ENCODE data around the gene GPNMB.

GPNMB gene

DNA sequence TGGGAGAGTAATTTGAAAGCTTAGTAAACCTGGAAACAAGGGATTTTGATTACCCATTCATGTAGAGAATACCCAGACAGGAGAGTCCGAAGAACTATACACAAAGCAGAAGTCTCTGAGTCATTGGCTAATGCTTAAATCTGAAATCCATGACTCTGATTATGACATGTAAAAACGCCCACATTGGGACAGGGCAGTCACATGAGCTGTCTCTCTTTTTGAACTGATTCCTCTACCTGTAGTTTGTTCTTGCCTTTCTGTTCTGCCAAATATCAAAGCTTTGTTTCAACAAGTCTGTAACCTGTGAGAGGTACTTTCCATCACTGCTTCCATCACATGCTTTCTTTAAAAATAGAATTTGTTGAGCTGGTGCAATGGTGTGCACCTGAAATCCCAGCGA is 4.3 kb upstream of the GPNMB start:
- TF ChIP-seq POLR2A (IDR thresholded peaks at IDR 0.05; ENCODE audit: low read depth, low read length), result no peak
- DNase-seq (ENCODE audit: insufficient read length, low spot score), result no peak
- no peak for FAIRE-seq

DNA sequence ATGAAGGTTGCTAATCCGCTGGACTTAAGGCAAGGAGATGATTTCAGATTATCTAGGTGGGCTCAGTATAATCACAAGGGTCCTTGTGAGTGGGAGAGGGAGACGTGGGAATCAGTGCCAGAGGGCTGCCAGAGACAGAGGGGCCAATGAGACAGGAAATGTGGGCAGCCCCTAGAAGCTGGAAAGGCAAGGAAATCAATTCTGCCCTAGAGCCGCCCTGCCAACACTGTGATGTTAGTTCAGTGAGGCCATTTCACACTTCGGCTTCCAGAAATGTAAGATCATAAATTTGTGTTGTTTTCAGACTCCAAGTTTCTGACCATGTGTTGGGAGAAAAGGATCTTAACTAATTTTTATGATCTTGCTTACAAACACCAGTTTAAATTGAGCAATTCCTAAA is 3.6 kb upstream of the GPNMB start:
- no peak for FAIRE-seq
- no peak for TF ChIP-seq POLR2A (IDR thresholded peaks at IDR 0.05; ENCODE audit: low read depth, low read length)
- DNase-seq (ENCODE audit: insufficient read length, low spot score), result no peak

DNA sequence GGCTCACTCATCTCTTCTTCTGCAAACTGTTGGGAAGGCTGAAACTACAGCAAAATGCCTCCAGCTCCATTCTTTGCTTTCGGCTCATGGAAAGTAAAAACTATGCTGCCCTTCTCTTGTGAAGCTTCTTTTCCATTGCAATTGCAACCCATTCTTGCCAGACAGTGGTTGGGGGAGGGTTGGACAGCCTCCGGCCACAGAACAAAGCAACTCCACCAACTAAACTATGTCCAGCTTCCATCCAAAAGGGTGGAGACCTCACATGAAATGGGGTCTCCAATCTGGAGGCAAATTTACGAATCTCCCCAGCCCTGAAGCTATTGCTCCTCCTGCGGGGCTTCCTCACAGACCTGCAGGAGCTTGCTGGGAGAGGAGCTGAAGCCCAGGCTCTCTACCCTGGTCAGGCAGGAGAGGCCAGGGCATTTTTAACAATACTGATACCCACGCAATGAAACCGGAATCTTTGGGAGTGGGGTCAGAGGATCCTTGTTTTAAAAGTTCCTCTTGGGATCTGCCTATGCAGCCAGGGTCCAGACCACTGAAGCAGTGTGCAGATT is 549 bp downstream of the GPNMB start:
- DNase-seq (ENCODE audit: insufficient read length, low spot score), result no peak
- no peak for FAIRE-seq
- TF ChIP-seq POLR2A (IDR thresholded peaks at IDR 0.05; ENCODE audit: low read depth, low read length), result no peak

DNA sequence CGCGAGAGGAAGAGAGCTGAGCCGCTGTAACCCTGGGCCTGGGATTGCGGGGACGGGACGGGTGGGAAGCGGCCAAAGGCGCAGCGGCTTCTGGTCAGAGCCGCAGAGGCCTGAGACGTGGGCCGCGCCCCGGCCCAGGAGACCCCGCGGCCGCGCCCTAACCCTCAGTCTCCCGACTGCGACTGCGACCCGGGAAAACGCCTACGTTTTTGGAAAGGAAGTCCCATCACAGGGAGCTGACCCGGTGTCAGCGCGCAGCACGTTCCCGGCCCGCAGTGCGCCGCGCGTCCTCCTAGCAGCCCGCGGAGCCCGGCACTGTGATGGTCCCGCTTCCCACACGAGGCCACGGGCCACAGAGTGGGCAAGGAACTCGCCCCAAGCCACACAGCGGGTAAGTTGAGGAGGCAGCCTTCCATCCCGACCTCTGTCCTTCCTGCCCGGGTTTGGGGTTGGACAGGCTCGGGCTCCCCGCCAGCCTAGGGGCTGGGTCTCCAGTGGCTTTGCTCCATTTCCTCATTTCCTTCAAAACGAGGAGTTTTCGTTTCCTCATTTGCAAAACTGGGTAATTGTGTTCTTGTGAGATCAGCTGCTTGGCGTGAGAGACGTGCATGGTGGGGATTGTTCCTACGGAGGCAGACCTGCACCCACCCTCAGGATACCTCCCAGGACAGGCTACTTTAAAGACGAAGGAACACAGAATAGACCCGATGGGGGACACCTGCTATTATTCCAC is 1.2 kb downstream of the GPNMB start:
- FAIRE-seq (no peak), DNase-seq (ENCODE audit: insufficient read length, low spot score) (no peak)
- TF ChIP-seq POLR2A (IDR thresholded peaks at IDR 0.05; ENCODE audit: low read depth, low read length), result no peak

DNA sequence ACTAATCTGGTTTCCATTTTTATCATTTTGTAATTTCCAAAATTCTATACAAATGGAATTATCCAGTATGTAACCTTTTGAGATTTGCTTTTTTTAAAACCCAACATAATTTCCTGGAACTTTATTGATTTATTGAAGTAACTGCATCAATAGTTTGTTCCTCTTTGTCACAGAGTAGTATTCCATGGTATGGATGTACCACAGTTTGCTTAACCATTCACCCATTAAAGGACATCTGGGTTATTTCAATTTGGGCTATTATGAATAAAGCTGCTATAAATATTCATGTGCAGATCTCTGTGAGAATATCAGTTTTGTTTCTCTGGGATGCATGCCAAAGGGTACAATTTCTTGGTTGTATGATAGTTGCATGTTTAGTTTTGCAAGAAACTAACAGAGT is 2.9 kb downstream of the GPNMB start:
- FAIRE-seq (no peak), DNase-seq (ENCODE audit: insufficient read length, low spot score) (no peak)

DNA sequence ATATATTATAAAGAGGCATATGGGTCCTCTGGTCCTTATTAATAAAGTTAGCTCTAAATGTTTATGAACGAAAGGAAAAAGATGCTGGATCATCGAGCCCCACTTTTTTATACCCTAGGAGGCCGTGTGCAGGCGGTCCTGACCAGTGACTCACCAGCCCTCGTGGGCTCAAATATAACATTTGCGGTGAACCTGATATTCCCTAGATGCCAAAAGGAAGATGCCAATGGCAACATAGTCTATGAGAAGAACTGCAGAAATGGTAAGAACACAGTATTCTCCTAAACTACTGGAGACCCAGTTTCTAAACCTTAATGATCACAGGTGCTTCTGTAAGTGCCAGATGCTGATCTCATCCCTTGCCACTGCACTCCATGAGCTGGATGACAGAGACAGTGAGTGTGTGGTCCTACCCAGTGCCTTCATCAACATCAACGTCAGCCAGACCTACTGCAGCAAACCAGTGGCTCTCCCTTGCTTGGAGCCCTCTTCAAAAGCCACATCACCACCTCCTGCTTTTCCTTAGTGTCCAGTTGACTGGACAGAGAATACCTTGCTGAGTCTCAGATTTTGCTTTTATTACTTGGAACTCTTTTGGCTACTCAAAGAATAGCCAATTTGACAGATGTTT is 7.6 kb downstream of the GPNMB start:
- DNase-seq (ENCODE audit: insufficient read length, low spot score), result peak; percentile 73
- FAIRE-seq, result peak; percentile 96

More for the DNA sequence above, 2.9 kb downstream of the GPNMB start:
- no peak for TF ChIP-seq POLR2A (IDR thresholded peaks at IDR 0.05; ENCODE audit: low read depth, low read length)

DNA sequence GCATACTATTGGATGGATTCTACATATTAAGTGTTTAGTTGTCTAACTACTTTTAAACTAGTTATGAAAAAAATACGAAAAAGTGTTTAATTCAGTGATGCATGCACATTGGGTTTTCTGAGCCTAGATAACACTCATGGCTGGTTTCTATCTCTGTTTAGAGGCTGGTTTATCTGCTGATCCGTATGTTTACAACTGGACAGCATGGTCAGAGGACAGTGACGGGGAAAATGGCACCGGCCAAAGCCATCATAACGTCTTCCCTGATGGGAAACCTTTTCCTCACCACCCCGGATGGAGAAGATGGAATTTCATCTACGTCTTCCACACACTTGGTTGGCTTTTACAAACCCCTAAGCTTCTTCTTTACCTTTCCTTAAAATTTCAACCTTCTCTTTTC is 10.2 kb downstream of the GPNMB start:
- DNase-seq (ENCODE audit: insufficient read length, low spot score), result no peak
- no peak for FAIRE-seq
- TF ChIP-seq POLR2A (IDR thresholded peaks at IDR 0.05; ENCODE audit: low read depth, low read length), result no peak

More for the DNA sequence above, 7.6 kb downstream of the GPNMB start:
- TF ChIP-seq POLR2A (IDR thresholded peaks at IDR 0.05; ENCODE audit: low read depth, low read length), result no peak

DNA sequence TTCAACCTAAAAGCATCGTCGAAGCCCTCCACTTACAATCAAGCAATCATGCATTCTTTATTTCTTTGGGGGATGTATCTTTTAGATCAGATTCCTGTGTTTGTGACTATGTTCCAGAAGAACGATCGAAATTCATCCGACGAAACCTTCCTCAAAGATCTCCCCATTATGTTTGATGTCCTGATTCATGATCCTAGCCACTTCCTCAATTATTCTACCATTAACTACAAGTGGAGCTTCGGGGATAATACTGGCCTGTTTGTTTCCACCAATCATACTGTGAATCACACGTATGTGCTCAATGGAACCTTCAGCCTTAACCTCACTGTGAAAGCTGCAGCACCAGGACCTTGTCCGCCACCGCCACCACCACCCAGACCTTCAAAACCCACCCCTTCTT is 13.8 kb downstream of the GPNMB start:
- DNase-seq (ENCODE audit: insufficient read length, low spot score), result no peak
- no peak for TF ChIP-seq POLR2A (IDR thresholded peaks at IDR 0.05; ENCODE audit: low read depth, low read length)
- FAIRE-seq, result no peak

DNA sequence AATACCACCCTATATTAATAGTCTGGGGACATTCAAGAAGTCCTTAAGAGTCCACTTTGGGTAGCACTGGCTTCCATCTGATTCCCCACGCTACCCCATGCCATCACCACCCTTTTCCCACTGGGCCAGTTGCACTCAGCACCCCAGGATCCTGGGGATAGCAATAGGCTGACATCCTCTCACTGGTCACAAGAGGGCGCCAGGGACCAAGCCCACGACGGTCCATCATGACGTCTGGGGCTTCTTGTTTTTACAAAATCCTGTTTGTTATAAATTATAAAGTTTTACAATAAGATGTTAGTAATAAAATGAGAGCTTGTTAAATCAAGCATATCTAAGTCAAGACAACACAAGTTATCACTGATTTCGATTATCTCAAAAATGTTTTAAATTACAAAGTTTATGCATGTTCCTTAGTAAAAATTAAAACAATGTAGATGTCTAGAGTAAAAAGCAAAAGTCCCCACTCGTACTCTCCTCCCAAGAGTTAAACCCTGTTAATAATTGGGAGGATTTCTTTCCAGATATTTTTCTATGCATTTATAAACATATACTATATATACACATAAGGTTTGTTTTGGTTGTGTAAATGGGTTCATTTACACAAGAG is 15.4 kb downstream of the GPNMB start:
- FAIRE-seq (peak; percentile 20), DNase-seq (ENCODE audit: insufficient read length, low spot score) (peak; percentile 86)
- no peak for TF ChIP-seq POLR2A (IDR thresholded peaks at IDR 0.05; ENCODE audit: low read depth, low read length)

DNA sequence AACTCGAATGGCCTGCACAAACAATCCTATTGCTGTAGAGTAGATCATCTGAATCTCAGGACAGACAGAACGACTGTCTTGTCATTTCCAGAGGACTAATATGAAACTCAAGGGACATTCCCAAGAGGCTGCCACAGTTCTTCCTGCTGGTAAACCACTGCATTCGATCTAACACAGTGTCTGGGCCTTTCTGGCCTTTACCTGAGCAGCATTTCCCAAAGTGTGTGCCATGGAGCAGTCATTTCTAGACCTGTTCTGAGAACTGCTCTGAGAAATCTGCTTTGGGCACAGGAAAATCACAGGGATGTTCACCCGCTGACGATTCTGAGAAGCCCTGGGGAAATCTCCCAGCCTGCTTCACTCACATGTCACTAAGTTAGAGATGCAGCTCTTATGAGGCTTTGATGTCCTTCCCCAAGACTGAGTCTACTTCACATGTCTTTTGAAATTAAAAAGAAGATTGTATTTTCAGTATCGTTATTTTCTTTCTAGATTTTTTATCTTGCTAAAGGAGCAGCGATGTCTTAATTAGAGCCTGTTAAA is 18.4 kb downstream of the GPNMB start:
- DNase-seq (ENCODE audit: insufficient read length, low spot score), result no peak
- TF ChIP-seq POLR2A (IDR thresholded peaks at IDR 0.05; ENCODE audit: low read depth, low read length), result no peak
- no peak for FAIRE-seq

DNA sequence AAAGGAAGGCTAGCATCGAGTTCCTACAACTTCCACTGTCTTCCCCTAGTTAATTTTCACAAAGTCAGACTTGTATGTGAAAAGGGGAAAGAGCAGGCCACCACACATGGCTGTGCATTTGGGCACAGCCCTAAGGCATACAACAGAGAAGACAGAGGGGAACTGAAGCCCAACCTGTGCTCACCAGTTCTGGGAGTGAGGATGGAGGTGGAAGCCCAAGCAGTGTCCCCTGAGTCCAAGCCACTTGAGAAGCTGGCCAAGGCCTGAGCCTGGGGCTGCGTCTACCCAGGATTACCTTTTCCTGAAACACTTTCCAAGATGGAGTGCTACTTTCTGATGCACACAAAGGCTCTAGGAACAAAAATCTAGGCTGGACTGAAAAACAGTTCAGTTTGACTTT is 20.3 kb downstream of the GPNMB start:
- FAIRE-seq, result no peak
- no peak for TF ChIP-seq POLR2A (IDR thresholded peaks at IDR 0.05; ENCODE audit: low read depth, low read length)
- DNase-seq (ENCODE audit: insufficient read length, low spot score), result no peak

DNA sequence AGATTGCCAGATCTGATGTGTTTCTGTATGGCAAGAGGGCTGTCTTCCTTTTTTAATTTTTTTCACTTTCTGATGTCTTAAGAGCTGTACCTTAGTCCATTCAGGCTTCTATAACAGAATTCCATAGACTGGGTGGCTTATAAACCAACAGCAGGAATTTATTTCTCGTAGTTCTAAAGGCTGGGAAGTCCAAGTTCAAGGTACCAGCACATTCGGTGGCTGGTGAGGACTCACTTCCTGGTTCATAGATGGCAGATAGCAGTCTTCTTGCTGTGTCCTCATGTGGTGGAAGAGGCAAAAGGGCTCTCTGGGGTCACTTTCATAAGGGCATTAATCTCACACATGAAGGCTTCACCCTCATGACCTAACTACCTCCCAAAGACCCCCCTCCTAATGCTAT is 20.8 kb downstream of the GPNMB start:
- TF ChIP-seq POLR2A (IDR thresholded peaks at IDR 0.05; ENCODE audit: low read depth, low read length), result no peak
- DNase-seq (ENCODE audit: insufficient read length, low spot score) (no peak), FAIRE-seq (no peak)

DNA sequence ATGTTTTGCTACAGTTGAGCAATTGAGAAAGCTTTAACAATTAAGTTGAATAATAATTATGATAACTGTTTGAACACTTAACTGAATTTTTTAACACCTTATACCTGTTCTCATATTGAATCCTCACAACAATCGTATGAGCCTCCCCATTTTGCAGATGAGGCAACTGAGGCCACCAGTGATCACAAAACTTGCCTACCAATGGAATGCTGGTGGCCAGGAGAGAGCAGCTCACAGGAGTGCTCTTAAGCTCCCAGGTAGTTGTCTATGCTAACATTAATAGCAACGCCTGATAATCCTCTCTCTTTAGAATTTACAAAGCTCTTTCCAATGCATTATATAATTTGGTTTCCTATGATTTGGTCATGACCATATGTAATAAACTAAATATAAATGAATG is 21.6 kb downstream of the GPNMB start:
- no peak for TF ChIP-seq POLR2A (IDR thresholded peaks at IDR 0.05; ENCODE audit: low read depth, low read length)
- FAIRE-seq (no peak), DNase-seq (ENCODE audit: insufficient read length, low spot score) (no peak)

DNA sequence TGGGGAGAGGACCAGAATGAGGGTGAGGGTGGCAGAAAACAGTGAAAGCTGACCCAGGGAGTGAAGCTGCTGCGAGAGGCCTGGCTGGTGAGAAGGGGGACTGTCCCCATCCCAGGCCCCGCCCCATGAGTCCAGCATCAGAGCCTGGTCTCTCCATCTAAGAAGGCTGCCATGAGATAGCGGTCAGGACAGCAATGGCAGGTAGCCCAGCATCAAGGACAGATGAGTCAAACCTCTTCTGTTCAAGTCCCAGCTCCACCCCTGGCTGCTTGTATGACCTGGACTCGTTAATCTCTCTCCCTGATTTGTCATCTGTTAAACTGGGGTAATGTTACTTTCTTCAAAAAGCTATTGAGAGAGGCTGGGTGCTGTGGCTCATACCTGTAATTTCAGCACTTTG is 22.2 kb downstream of the GPNMB start:
- FAIRE-seq (no peak), DNase-seq (ENCODE audit: insufficient read length, low spot score) (no peak)
- TF ChIP-seq POLR2A (IDR thresholded peaks at IDR 0.05; ENCODE audit: low read depth, low read length), result no peak

All from H54 (cell line).